ENCODE results near the gene MAP3K8.
"Not testable (repeated sequence)": the region's sequence is repeated elsewhere in the genome, so short reads cannot be mapped to it uniquely, and the experiment has no call there.

Gene MAP3K8

DNA sequence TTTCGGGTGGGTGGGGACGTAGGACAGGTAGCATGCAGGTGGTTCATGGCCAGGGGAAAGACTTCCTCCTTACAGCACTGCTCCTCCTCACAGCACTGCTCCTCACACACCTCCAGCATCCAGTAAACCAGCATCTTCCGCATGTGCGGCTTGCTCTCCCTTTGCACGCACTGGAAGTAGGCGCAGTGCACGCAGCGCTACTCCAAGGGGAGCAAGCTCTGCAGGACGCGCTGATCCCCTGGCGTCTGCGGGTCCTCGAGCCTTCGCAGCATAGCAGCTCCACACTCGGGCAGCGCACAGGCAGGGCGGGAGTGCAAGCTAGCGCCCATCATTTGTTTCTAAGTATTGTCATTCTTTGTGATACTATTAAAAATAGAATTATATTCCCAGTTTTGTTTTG lies 30.5 kb upstream of the MAP3K8 start:
- no peaks in the 10 kb centered on the region for H3K36me3 ChIP-seq (ENCODE audit: control insufficient read depth, insufficient read depth, low read length)
- H3K4me3 ChIP-seq (ENCODE audit: low read length): no peak overlapping the region
- no peaks in the 10 kb centered on the region for H3K27me3 ChIP-seq (ENCODE audit: control insufficient read depth, insufficient read depth, low read length)
- H3K4me1 ChIP-seq (ENCODE audit: control insufficient read depth, insufficient read depth, low read length): no peaks in the 10 kb centered on the region
- no peak overlapping the region for H3K9ac ChIP-seq (ENCODE audit: low read length)
- no peaks in the 10 kb centered on the region for H3K9me3 ChIP-seq (ENCODE audit: control insufficient read depth, low read length)

DNA sequence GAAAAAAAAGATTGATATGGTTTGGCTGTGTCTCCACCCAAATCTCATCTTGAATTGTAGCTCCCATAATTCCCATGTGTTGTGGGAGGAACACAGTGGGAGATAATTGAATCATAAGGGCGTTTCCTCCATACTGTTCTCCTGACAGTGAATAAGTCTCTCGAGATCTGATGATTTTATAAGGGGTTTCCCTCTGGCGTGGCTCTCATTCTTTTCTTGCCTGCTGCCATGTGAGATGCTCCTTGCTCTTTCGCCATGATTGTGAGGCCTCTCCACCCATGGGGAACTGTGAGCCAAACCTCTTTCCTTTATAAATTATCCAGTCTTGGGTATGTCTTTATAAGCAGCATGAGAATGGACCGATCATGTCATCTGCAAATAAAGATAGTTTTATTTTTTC lies 29.4 kb upstream of the MAP3K8 start:
- no peaks in the 10 kb centered on the region for H3K4me1 ChIP-seq (ENCODE audit: control insufficient read depth, insufficient read depth, low read length)

DNA sequence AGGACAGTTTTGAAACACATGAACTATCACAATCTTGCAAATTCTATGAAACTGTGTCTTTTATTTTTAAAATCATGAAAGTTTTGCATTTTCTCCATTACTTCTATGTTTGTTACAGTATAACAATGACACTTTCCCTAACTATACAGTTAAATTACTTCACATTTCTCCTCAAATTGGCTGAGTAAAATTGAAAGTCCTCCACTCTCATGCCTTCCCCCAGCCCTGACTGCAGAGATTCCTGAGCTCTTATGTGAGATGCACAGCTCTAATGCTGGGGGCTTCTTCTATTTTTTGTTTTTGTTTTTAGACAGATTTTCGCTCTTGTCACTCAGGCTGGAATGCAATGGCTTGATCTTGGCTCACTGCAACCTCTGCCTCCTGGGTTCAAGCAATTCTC lies 22.7 kb upstream of the MAP3K8 start:
- Histone ChIP-seq H3K9ac (ENCODE audit: low read length) (no peak overlapping the region), H3K36me3 (ENCODE audit: control insufficient read depth, insufficient read depth, low read length) (no peaks in the 10 kb centered on the region), H3K4me1 (ENCODE audit: control insufficient read depth, insufficient read depth, low read length) (no peaks in the 10 kb centered on the region), H3K4me3 (ENCODE audit: low read length) (no peak overlapping the region), H3K9me3 (ENCODE audit: control insufficient read depth, low read length) (no peaks in the 10 kb centered on the region), H3K27me3 (ENCODE audit: control insufficient read depth, insufficient read depth, low read length) (no peaks in the 10 kb centered on the region)

More for the DNA sequence above, 29.4 kb upstream of the MAP3K8 start:
- no peaks in the 10 kb centered on the region for H3K36me3 ChIP-seq (ENCODE audit: control insufficient read depth, insufficient read depth, low read length)
- no peaks in the 10 kb centered on the region for H3K9me3 ChIP-seq (ENCODE audit: control insufficient read depth, low read length)
- H3K27me3 ChIP-seq (ENCODE audit: control insufficient read depth, insufficient read depth, low read length): no peaks in the 10 kb centered on the region
- no peak overlapping the region for H3K9ac ChIP-seq (ENCODE audit: low read length)
- H3K4me3 ChIP-seq (ENCODE audit: low read length): no peak overlapping the region

DNA sequence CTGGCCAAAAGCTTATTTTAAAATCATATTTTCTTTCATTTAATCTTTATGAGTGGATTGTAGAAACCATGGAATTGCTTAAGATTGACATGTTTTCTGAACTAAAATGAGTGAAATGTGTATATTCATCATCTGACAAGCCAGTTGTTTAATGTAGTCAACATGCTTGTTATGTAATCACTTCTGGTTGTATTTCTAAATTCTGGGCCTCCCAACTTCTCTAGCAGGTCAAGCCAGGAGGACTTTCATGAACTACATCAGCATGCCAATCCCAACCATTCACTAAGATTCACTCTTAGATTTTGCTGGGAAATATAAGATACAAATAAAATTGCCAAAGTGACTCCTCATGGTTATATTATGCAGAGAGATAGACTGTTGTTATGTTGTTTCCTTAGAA lies 21.1 kb upstream of the MAP3K8 start:
- Histone ChIP-seq H3K36me3 (ENCODE audit: control insufficient read depth, insufficient read depth, low read length) (no peaks in the 10 kb centered on the region), H3K4me3 (ENCODE audit: low read length) (no peak overlapping the region), H3K9ac (ENCODE audit: low read length) (no peak overlapping the region), H3K27me3 (ENCODE audit: control insufficient read depth, insufficient read depth, low read length) (no peaks in the 10 kb centered on the region), H3K4me1 (ENCODE audit: control insufficient read depth, insufficient read depth, low read length) (no peaks in the 10 kb centered on the region), H3K9me3 (ENCODE audit: control insufficient read depth, low read length) (no peaks in the 10 kb centered on the region)

DNA sequence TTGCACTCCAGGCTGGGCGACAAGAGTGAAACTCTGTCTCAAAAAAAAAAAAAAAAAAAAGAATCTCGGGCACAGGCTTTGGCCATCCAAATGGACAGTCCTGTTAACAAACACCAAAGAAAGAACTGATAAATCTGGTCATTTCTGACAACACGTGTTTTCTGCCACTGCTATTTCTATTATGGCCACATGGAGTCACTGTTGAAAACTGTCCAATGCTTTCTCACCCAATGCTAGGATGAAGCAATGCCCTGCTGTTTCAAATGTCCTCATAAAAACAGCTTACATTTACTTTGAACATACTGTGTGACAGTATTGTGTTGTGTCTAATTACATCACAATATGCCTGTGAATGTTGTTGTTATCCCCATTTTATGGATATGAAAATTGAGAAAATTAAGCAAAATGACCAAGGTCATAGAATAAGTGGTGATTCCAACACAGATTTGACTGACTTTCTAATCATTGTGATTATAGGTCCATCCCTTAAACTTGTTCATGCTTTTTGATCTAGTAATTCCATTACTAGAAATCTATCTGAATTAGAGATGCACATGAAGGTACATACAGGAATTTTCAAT lies 19.9 kb upstream of the MAP3K8 start:
- Histone ChIP-seq H3K9me3 (ENCODE audit: control insufficient read depth, low read length) (no peaks in the 10 kb centered on the region), H3K27me3 (ENCODE audit: control insufficient read depth, insufficient read depth, low read length) (no peaks in the 10 kb centered on the region), H3K9ac (ENCODE audit: low read length) (no peak overlapping the region), H3K36me3 (ENCODE audit: control insufficient read depth, insufficient read depth, low read length) (no peaks in the 10 kb centered on the region), H3K4me1 (ENCODE audit: control insufficient read depth, insufficient read depth, low read length) (peaks cover 4% of the 10 kb centered on the region), H3K4me3 (ENCODE audit: low read length) (no peak overlapping the region)

DNA sequence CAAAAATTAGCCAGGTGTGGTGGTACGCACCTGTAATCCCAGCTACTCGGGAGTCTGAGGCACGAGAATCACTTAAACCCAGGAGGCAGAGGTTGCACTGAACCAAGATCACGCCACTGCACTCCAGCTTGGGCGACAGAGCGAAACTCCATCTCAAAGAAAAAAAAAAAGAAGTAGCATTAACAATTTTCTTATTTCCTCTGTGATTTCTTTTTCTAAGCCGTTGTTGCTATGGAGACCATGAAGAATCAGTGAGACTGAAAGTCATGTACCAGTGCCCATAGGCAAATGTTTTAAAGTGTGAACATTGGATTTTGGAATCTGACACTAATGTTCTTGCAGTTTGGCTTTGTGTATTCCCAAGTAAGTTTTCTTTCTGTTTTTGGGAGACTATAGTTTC lies 18.4 kb upstream of the MAP3K8 start:
- Histone ChIP-seq H3K9me3 (ENCODE audit: control insufficient read depth, low read length) (no peaks in the 10 kb centered on the region), H3K4me3 (ENCODE audit: low read length) (no peak overlapping the region), H3K27me3 (ENCODE audit: control insufficient read depth, insufficient read depth, low read length) (no peaks in the 10 kb centered on the region), H3K4me1 (ENCODE audit: control insufficient read depth, insufficient read depth, low read length) (peaks cover 9% of the 10 kb centered on the region), H3K36me3 (ENCODE audit: control insufficient read depth, insufficient read depth, low read length) (no peaks in the 10 kb centered on the region), H3K9ac (ENCODE audit: low read length) (no peak overlapping the region)

DNA sequence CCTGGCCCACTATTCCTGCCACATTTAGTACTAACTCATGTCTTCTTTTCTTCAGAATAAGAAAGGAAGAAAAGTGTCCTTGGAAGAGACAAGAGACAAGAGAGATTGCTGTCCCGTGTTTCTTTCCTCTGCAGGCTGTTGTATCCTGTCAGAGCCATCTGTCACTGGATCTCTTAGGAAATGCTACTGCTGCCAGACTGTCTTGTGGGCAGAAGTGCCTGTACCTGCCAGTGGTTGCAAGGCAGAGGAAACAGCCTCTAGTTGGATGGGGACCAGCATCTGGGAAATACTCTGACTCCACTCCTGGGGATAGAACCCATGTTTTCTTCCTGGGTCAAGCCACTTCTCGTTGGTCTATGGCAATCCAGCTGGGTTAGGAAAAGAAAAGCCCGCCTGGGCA lies 16.7 kb upstream of the MAP3K8 start:
- no peak overlapping the region for H3K4me3 ChIP-seq (ENCODE audit: low read length)
- no peaks in the 10 kb centered on the region for H3K9me3 ChIP-seq (ENCODE audit: control insufficient read depth, low read length)
- no peaks in the 10 kb centered on the region for H3K36me3 ChIP-seq (ENCODE audit: control insufficient read depth, insufficient read depth, low read length)
- H3K27me3 ChIP-seq (ENCODE audit: control insufficient read depth, insufficient read depth, low read length): no peaks in the 10 kb centered on the region
- H3K4me1 ChIP-seq (ENCODE audit: control insufficient read depth, insufficient read depth, low read length): peaks cover 9% of the 10 kb centered on the region
- no peak overlapping the region for H3K9ac ChIP-seq (ENCODE audit: low read length)

DNA sequence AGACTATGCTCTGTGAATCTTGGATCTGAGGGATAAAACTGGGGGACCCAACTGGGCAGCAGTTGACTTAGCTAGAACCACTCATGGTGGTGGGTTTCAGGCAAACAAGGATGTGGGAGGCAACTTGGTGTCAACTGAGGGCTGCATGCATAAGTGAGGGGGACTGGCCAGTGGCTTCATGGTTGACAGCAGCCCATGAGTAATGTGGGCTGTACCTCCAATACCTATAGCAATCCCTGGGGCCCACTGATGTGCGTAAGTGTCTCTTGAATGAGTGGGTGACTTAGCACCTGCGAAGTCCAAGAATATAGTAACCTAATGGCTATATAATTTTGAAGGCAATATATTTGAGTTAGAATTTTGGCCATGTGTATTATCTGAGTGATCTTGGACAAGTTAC lies 13.7 kb upstream of the MAP3K8 start:
- no peaks in the 10 kb centered on the region for H3K36me3 ChIP-seq (ENCODE audit: control insufficient read depth, insufficient read depth, low read length)
- H3K9ac ChIP-seq (ENCODE audit: low read length): no peak overlapping the region
- H3K9me3 ChIP-seq (ENCODE audit: control insufficient read depth, low read length): no peaks in the 10 kb centered on the region
- H3K27me3 ChIP-seq (ENCODE audit: control insufficient read depth, insufficient read depth, low read length): no peaks in the 10 kb centered on the region
- no peak overlapping the region for H3K4me3 ChIP-seq (ENCODE audit: low read length)
- peaks cover 28% of the 10 kb centered on the region for H3K4me1 ChIP-seq (ENCODE audit: control insufficient read depth, insufficient read depth, low read length)

DNA sequence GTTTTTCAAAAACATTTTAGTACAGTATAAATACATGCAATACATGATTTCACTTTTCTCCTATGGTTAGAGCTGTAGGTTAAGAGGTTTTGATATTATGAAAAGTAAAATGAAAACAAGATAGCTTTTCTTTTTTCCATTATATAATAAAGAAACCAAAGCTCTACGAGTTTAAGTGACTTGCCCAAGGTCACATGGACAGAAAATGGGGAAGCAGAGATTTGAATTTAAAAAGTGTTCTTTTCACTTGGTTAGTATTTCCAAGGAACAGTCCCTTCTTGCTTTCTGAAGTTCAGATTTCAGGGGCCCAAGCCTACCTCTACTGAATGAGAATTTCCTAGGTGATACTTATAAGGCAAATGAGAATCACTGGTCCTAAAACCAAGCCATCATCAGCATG lies 13.2 kb upstream of the MAP3K8 start:
- no peak overlapping the region for H3K4me3 ChIP-seq (ENCODE audit: low read length)
- H3K9ac ChIP-seq (ENCODE audit: low read length): no peak overlapping the region
- no peaks in the 10 kb centered on the region for H3K27me3 ChIP-seq (ENCODE audit: control insufficient read depth, insufficient read depth, low read length)
- no peaks in the 10 kb centered on the region for H3K36me3 ChIP-seq (ENCODE audit: control insufficient read depth, insufficient read depth, low read length)
- peaks cover 28% of the 10 kb centered on the region for H3K4me1 ChIP-seq (ENCODE audit: control insufficient read depth, insufficient read depth, low read length)
- no peaks in the 10 kb centered on the region for H3K9me3 ChIP-seq (ENCODE audit: control insufficient read depth, low read length)

DNA sequence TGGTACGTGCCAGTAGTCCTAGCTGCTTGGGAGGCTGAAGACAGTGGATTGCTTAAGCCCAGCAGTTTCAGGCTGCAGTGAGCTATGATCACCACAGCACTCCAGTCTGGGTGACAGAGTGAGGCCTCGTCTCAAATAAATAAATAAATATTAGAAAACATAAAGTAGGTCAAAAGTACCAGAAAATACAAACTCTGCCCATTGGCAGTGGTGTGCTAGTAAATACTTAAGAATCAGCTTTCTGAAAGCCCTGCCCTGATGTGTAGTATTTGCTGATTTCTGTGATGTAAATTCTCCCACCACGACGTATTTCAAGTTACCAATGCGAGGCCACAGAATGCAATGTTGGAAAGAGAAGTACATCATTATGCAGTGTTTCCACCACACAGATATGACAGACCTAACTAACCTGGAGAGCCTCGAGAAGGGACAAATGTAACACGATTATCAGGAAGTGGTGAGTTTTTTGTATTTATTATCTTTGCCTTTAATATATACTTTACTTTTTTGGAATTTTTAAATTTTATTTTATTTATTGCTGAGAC lies 11.8 kb upstream of the MAP3K8 start:
- H3K9ac ChIP-seq (ENCODE audit: low read length): no peak overlapping the region
- no peaks in the 10 kb centered on the region for H3K36me3 ChIP-seq (ENCODE audit: control insufficient read depth, insufficient read depth, low read length)
- peaks cover 28% of the 10 kb centered on the region for H3K4me1 ChIP-seq (ENCODE audit: control insufficient read depth, insufficient read depth, low read length)
- no peaks in the 10 kb centered on the region for H3K27me3 ChIP-seq (ENCODE audit: control insufficient read depth, insufficient read depth, low read length)
- H3K9me3 ChIP-seq (ENCODE audit: control insufficient read depth, low read length): no peaks in the 10 kb centered on the region
- no peak overlapping the region for H3K4me3 ChIP-seq (ENCODE audit: low read length)

DNA sequence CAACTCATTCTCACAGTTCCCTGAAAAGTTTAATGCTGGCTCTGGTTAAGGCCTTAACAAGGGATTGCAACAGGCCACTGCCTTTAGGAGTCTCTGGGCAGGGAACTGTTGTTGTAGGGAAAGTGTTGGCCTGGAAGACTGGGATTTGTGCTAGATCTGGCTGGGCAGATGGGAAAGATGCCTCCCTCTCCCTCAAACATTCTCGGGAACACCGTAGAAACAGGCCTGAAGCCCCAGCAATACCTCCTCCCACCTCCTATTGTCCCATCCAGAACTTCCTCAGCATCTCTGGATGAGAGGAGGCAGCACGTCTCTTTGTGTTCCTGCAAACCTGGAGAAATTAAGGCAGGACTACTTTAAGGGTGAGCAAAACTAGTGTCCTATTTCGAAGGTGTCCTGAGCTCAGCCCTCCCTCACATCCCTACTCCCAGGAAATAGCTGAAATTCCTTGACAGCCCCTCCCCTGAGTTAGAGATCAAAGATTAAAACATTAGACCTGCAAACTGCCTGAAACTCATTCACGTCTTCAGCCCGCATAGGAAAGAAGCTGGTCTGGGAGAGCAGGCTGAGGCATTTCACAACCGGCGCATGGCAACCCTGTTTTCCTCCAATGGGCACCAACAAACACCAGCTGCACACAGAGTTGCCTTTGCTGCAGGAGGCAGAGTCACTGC lies 10.9 kb upstream of the MAP3K8 start:
- Histone ChIP-seq H3K4me3 (ENCODE audit: low read length) (no peak overlapping the region), H3K4me1 (ENCODE audit: control insufficient read depth, insufficient read depth, low read length) (peaks cover 34% of the 10 kb centered on the region), H3K9me3 (ENCODE audit: control insufficient read depth, low read length) (no peaks in the 10 kb centered on the region), H3K36me3 (ENCODE audit: control insufficient read depth, insufficient read depth, low read length) (no peaks in the 10 kb centered on the region), H3K9ac (ENCODE audit: low read length) (peak overlapping the region; percentile 56), H3K27me3 (ENCODE audit: control insufficient read depth, insufficient read depth, low read length) (no peaks in the 10 kb centered on the region)

DNA sequence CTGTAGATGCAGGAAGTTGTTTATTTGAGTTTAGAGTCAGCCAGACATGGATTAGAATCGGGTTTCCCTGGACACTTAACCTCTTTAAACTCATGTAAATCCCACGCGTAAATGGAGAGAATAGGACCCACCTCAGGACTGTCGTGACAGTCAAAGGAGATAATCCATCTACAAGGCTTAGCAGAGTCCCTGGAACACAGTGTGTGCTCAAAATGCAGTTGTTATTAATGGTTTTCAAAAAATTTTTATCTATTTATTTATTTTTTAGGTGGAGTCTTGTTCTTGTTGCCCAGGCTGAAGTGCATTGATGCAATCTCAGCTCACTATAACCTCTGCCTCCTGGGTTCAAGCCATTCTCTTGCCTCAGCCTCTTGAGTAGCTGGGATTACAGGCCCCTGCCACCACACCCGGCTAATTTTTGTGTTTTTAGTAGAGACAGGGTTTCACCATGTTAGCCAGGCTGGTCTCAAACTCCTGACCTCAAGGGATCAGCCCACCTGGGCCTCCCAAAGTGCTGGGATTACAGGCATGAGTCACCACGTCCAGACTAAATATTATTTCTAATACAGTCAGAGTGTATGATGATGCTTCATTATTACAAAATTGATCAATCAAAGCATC lies 10.2 kb upstream of the MAP3K8 start:
- Histone ChIP-seq H3K9ac (ENCODE audit: low read length) (peak overlapping the region; percentile 56), H3K4me1 (ENCODE audit: control insufficient read depth, insufficient read depth, low read length) (peaks cover 32% of the 10 kb centered on the region)
- not testable (repeated sequence) for H3K36me3 ChIP-seq (ENCODE audit: control insufficient read depth, insufficient read depth, low read length); H3K27me3 ChIP-seq (ENCODE audit: control insufficient read depth, insufficient read depth, low read length); H3K4me3 ChIP-seq (ENCODE audit: low read length); H3K9me3 ChIP-seq (ENCODE audit: control insufficient read depth, low read length)
